GM12801 (cell line): ENCODE data around the gene PDE1A.

Source experiments
- TF ChIP-seq, protein P1 (sequence below): IDR thresholded peaks from one replicate; pipeline ENCODE4 v1.5.1; 2011; ENCODE audit warnings: control low read depth; ENCODE audit not compliant: insufficient read length; ENCODE audit errors: extremely low read depth

The PDE1A gene

DNA sequence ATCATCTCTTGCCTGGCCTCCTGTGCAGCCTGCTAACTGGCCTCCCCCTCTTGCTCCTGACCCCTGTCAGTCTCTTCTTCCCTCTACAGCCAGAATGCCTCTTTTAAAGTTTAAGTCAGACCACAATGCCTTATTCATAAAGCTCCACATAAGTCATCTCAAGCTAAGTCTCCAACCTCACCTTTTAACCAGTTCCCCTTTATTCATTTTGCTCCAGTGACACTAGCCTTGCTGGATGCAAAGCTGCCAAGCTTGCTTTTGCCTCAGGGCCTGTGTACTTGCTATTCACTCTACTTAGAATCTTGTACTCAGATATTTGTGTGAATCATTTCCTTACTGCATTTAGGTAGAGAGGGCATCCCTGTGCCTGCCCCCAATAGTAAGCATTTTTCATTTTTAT is 180.9 kb downstream of the PDE1A start:
- TF ChIP-seq, protein P1, sequence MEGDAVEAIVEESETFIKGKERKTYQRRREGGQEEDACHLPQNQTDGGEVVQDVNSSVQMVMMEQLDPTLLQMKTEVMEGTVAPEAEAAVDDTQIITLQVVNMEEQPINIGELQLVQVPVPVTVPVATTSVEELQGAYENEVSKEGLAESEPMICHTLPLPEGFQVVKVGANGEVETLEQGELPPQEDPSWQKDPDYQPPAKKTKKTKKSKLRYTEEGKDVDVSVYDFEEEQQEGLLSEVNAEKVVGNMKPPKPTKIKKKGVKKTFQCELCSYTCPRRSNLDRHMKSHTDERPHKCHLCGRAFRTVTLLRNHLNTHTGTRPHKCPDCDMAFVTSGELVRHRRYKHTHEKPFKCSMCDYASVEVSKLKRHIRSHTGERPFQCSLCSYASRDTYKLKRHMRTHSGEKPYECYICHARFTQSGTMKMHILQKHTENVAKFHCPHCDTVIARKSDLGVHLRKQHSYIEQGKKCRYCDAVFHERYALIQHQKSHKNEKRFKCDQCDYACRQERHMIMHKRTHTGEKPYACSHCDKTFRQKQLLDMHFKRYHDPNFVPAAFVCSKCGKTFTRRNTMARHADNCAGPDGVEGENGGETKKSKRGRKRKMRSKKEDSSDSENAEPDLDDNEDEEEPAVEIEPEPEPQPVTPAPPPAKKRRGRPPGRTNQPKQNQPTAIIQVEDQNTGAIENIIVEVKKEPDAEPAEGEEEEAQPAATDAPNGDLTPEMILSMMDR, result no peak

DNA sequence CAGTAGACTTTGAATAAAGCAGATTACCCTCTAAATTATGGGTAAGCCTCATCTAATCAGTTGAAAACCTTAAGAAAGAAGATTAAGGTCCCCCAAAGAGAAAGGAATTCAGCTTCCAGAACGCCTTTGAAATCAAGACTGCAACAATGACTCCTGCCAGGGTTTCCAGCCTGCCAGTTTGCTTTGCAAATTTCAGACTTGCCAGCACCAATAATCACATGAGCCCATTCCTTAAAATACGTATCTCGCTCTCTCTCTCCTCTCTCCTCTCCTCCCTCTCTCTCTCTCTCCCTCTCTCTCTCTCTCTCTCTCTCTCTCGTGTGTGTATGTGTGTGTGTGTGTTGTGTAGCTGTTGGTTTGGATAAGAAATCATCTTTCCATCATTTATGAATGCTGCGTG is 184.2 kb downstream of the PDE1A start:
- TF ChIP-seq, protein P1, result no peak

DNA sequence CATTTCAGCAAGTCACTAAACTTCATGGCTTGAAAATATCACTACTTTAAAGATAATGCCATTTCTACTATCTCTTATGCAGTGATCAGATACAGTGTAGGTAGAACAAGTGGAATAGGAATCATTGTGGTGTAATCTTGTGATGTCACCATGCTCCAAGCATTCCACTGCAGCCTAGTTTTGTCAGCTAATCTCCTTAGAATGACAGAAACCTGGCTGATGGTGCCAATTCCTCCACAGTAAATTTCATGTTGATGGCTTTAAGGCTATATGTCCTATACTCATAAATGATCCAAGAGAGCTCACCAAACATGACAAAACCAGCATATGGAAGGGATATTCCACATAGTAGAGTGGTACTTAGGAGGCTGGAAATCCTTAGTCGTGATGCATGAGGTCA is 184.9 kb downstream of the PDE1A start:
- TF ChIP-seq, protein P1, result no peak

DNA sequence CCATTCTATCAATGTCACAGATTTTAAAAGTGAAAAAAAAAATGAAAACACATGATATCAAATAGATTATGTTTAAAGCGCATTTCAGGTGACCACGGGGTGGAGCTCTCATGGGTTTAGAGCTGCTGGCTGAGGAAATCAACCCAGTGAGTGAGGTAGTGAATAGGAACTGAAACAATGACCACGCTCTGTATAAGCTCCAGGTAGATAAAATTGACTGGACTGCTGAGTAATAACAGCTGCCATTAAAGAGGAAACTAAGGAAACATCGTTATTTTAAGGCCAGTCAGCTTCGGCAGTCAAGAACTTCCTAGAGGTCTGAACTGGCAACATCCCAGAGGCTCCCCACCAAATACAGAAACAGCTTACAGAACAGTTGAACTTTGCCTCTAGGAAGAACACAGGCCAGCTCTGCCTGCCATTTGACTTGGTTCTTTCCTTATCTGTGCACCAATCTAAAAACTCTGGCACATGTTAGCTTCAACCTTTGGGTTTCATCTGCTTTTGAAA is 185.9 kb downstream of the PDE1A start:
- TF ChIP-seq, protein P1, result no peak

DNA sequence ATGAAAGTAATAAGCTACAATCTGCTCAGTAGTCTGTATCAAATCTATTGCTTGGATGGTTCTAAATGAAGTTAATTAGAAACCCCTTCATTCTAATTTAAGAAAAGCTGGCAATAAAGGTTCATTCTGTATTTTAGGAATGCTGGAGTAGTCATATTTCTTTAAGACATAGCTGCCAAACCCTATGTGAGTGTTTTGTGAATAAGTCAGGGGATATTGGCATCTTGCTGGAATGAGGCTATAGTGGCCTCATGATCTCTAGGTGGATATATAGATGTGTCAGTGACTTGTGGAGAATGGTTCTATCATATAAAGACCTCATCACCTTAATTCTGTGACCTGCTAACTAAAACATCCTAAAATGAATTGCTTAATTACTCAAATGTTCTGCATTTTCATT is 196.3 kb downstream of the PDE1A start:
- TF ChIP-seq, protein P1, result no peak

GRCh38 chr2:182229297-182229696 is 197.5 kb downstream of the PDE1A start:
- TF ChIP-seq, protein P1, result no peak

DNA sequence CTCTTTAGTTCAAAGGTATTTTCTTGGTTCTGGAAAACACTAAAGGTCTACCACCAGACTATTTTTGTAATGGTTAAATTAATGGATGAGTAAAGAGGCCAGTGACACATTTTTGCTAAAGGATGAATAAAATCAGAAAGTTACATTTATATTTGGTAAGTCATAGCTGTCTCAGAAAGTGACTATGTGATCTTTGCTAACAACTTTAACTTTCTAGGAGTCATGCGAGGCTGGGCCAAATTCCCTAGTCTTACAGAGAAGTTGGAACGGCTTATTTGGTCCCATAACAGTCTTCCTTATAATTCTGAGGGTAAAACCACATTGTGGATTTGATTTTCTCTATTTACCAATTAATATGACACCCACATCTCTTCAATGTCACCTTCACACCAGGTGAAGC is 198.1 kb downstream of the PDE1A start:
- TF ChIP-seq, protein P1, result no peak

- TF ChIP-seq, protein P1, result no peak
Observed at GRCh38 chr2:182228073-182228473, 198.8 kb downstream of the PDE1A start.
